HG02852 (cell line): ENCODE measurements around the gene MYOF.
"Not testable (repeated sequence)": the region's sequence is repeated elsewhere in the genome, so short reads cannot be mapped to it uniquely, and the experiment has no call there.

Experiments used
- ATAC-seq: cut with Tn5 transposase; IDR thresholded peaks from one replicate; pipeline ENCODE4 v1.9.1; 2021; ENCODE audit warnings: mild to moderate bottlenecking, moderate library complexity; ENCODE audit not compliant: unreplicated experiment

The MYOF gene

DNA sequence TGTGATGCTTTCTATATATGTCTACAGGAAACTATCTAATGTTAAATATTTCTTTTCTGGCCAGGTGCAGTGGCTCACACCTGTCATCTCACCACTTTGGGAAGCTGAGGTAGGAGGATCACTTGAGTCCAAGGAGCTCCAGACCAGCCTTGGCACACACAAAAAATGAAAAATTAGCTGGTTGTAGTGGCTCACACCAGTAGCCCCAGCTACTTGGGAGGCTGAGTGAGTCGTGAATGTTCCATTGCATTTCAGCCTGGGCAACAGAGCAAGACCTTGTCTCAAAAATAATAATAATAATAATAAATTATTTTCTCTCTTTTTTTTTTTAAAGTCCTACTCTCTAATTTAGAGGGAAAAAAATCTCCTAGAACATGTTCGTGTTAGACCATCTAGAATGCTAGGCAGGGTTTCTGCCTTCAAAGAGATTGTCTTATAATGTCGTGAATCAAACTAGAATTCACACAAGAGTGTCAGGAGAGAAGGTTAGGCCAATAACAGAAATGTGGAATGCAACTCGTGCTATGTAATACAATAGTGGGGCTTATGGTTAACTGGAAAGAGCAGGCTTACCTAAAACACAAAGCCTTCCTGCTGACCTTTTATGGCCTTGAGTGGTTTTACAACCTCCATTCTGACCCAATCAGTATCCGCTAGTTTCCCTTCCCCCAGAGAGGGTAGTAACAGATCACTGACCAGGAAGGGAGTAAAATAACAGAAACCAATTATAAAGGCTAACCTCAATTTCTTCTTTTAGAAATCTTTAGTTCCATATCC, 46.3 kb downstream of the MYOF start:
- no peak for ATAC-seq

DNA sequence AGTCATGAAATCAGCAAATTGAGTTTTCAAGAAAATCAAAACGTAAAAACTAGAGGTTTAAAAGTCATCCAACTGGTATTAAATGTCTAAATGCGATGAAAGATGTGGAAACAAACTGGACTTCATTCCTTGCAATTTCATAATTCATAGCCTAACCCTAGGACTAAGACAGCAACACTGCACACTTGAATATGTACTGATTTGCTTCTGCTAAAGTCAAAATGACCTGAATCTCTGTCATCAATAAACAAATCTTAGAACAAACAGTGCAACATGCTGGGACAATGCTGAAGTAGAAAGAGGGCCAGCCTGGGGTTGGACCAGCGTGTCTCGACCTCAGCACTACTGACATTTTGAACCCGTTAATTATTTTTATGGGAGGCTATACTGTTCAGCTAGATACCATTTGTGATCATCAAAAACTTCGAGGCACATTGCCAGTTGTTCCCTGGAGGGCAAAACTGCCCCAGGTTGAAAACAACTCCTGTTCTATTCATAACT, 47.1 kb downstream of the MYOF start:
- ATAC-seq: no peak

DNA sequence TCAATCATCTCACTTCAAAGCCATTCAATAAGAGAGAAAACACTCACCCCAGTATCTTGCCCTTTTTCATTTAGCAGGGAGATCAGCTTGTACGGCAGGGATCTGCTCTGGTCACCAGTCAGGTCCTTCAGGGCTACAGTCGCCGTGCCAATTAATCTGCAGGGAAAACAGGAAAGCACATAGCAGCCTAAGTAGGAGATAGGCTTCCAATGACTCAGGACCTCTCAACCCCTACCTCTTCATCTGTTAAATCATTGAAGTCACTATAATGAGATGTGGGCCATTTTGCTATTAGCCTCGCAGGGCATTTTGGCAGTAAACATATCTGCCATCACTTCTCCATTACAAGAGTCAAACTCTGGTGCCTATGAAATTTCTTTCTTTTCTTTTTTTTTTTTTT, 50.8 kb downstream of the MYOF start:
- no peak for ATAC-seq

GRCh38 chr10:93425861-93426260, 56.3 kb downstream of the MYOF start:
- no peak for ATAC-seq

GRCh38 chr10:93422118-93422517, 60.0 kb downstream of the MYOF start:
- no peak for ATAC-seq

DNA sequence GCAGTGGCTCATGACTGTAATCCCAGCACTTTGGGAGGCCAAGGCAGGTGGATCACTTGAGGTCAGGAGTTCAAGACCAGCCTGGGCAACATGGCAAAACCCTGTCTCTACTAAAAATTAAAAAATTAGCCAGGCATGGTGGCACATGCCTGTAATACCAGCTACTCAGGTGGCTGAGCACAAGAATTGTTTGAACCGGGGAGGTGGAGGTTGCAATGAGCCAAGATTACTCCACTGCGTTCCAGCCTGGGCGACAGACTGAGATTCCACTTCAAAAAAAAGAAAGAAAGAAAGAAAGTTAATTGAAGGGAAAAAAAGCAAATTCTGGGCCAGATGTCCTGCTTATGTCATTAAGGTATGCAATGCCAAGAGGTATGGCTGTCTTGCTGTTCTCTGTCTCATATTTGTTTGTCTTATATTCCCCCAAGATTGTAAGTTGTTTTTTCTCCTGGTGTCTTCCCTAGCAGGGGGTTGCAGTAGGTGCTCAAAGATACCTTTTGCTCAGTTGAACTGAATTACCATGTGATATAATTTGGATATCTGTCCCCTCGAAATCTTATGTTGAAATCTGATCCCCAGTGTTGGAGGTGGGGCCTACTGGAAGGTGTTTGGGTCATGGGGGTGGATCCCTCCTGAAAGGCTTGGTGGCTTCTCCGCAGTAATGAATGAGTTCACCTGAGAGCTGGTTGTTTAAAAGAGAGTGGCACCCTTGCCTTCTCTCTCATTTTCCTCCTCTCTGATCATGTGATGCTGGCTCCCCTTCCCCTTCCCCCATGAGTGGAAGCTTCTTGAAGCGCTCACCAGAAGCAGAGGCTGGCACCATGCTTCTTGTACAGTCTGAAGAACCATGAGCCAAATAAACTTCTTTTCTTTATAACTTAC, 60.9 kb downstream of the MYOF start:
- no peak for ATAC-seq

- no peak for ATAC-seq
Measured at GRCh38 chr10:93420091-93420490, 62.0 kb downstream of the MYOF start.

DNA sequence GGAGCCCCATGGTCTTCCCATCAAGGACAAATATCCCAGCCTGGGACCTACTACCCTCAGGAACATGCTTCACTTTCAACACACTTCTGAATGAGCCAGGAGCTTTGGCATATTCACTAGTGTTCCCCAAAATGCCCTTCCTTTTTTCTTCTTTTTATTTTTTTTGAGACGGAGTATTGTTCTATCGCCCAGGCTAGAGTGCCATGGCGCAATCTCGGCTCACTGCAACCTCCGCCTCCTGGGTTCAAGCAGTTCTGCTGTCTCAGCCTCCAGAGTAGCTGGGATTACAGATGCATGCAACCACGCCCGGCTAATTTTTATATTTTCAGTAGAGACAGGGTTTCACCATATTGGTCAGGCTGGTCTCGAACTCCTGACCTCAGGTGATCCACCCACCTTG, 63.1 kb downstream of the MYOF start:
- ATAC-seq: not testable (repeated sequence)

DNA sequence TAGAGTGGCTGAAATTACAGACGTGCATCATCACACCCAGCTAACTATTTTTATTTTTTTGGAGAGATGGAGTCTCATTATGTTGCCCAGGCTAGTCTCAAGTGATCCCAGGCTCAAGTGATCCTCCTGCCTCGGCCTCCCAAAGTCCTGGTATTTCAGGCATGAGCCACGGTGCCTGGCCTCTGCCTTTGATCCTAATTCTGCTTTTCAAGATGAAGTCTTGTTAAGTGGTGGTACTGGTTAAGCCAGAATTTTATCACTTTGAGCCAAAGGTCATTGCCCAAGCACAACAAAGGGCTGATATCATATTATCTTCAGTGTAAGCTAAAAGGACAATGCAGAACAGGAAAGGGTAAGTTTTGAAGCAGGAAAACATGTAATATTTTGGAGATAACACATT, 64.2 kb downstream of the MYOF start:
- ATAC-seq: no peak

DNA sequence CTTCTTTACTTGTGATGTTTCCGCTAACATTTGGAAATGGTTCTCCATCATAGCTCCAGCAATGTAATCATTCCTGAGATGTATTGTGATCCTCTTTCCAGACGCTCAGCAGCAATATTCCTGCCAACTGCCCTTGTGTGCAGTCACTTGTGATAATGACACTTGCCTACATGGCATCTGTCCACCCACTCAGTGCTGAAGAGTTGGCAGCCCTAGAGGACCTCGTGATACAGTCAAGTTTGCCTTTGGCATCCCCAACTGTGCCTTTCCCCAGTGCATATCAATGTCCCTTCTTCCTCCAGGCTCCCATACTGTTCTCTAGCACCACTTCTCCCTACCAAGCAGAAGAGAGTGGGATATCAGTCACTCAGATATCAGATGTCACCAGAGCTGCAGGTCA, 64.9 kb downstream of the MYOF start:
- no peak for ATAC-seq

GRCh38 chr10:93416824-93417223, 65.3 kb downstream of the MYOF start:
- ATAC-seq: no peak

DNA sequence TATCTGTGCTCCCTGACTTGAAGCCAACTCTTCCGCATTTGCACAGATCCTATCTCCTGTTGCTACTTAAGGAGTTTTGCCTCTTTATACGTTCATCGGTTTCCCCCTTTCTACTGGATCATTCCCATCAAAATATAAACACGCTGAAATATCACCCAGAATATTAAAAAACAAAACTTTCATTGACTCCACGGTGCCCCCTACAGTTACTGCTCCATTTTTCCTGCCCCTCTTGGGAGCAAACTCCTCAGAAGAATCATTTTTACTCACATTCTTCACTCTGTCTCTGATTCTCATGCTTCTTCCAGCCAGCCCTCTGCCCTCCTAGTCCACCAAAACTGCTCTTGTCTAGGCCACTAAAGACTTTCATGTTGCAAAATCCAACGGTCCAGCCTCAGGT, 66.4 kb downstream of the MYOF start:
- ATAC-seq: no peak

- no peak for ATAC-seq
Measured at GRCh38 chr10:93413252-93413689, 68.9 kb downstream of the MYOF start.

DNA sequence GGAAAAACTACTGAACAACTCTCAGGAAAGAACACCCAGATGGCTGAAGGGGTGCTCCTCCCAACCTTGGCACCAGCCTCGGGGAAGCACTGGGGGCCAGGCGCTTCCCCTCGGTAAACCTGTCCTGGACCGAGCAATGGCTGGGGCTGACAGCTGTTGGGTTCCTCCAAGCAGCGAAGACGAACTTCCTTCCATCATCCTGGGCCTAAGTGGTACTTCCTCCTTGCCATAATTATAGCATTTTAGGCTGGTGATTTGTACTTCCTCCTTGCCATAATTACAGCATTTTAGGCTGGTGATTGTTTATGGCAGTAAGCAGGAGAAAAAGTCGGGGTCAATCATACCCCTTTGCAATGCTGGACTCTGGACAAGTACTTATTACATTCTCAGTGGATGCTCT, 69.3 kb downstream of the MYOF start:
- no peak for ATAC-seq

- ATAC-seq: no peak
Measured at GRCh38 chr10:93410697-93411348, 71.3 kb downstream of the MYOF start.

DNA sequence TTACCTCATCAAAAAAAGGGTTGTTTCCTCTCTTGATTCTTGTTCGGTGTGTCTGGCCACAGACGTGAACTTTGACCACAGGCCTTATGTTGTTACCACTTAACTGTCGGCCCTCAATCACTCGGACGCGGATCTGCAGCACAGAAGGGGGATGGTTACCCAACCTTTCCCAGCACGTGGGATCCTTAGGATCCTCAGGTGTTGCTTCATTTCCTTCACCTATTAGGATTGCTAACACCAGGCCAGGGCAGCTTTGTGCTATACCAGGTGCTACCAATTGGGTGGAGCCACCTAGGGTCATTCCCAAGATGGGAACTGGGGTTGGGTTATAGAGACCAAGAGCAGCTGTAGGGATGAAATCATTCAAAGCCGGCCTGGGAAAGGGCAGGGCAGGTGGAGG, 73.4 kb downstream of the MYOF start:
- ATAC-seq: no peak

DNA sequence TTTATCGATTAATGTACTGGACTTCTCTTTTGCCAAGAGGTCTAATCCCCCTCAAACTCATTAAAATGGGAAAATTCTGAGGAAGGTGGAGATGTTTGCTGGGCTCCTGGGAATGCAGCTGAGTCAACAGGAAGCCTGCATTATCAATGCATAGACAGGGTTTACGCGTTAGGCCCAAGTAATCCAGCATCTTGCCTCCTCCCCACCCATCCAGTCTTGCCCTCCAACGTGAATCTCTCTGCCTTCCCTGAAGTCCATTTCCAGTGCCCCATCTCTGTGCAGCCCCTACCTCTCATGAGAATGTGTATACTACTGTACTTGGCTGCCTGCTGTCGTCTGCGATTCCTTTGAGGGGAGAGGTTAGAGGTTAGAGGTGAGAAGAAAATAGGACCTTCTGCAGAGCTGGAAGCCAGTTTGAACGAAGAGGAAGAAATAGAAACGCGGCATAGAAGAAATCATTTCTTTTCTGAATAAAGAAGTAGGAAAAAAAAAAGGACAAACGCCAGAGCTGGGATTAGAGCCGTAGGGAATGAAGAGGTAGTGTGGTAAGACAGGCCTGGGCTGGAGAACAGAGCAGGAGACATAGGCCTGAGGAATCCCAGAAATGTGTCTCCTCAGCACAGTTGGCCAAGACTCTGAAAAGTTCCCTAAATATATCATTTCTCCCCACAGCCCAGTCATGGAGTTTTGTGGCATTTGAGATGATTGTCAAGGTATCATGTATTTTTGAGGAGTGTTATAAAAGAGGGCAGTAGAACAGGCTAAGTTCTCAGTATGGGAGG, 75.6 kb downstream of the MYOF start:
- ATAC-seq: no peak

GRCh38 chr10:93404048-93404354, 78.1 kb downstream of the MYOF start:
- no peak for ATAC-seq

GRCh38 chr10:93403152-93404047, 78.7 kb downstream of the MYOF start:
- ATAC-seq: no peak

DNA sequence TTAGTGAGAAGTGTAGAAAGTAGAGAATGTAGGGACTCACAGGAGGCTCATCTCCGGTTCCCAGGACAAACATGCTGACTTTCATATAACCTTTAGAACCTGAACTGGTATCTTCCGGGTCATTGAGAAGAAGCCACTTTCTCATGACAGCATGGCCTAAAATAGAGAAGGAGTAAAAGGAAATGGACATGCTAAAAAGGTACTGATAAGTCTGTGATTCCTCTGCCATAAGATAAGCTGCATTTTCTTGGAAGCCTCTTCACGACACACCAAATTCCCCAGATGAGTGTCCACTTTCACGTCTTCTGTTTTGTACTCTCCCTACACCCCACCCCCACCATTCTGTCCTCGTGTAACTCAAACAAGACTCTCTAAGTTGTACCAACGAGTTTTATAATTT, 79.9 kb downstream of the MYOF start:
- no peak for ATAC-seq
